ENCODE results near the gene ABI1. TPM values are rescaled to one million over a fixed set of nuclear protein-coding genes. Genes with fewer than 3 reads are reported as not detected.

The ABI1 gene
- total and polyA plus RNA-seq, 2 of the 13 experiments (the other 11 are each of a cell fraction or from before 2014, with no cell fraction given): 20.9 to 22.9 TPM

- H2AFZ ChIP-seq (ENCODE audit: low read length): no peak overlapping the region
- no peak overlapping the region for H3K27ac ChIP-seq (ENCODE audit: extremely low read length, insufficient read depth, low read length)
- DNase-seq (ENCODE audit: low spot score) (no peak), FAIRE-seq (no peak), ATAC-seq (no peak)
- no peaks in the 10 kb centered on the region for H3K9me3 ChIP-seq (ENCODE audit: low read length)
- H3K4me3 ChIP-seq (replicated peaks in 1 of 3; ENCODE audit: insufficient read depth in 1 of 3, low read depth in 2 of 3, low read length in 3 of 3): no peak overlapping the region
- no peaks in the 10 kb centered on the region for H3K27me3 ChIP-seq (ENCODE audit: control insufficient read depth in 1 of 2, insufficient read depth in 2 of 2, low read length in 2 of 2)
- ChIA-PET POLR2A (no interaction called here), CTCF (ENCODE audit: low intra/inter-chr PET ratio, low total read pairs) (no interaction called here)
- no TSS peak for BruUV-seq (replicated peaks)
- 0 out of 2 replicates have a peak, but pooled peaks cover 12% of the 10 kb centered on the region for H4K20me1 ChIP-seq (ENCODE audit: insufficient read depth, low read length)
- intact Hi-C loops (cut with micrococcal nuclease; ENCODE audit: unreplicated experiment): no loop called here
- 95% methylated on average over 3 of the region's 3 CpGs for WGBS (ENCODE audit: low lambda C conversion rate)
- no peaks in the 10 kb centered on the region for H3K36me3 ChIP-seq (replicated peaks in 1 of 2; ENCODE audit: control insufficient read depth in 1 of 2, insufficient read depth in 2 of 2, low read length in 2 of 2)
- H3K4me1 ChIP-seq (ENCODE audit: insufficient read depth, low read length): no peaks in the 10 kb centered on the region; the same call in 1 of the 2 replicates
- no peak overlapping the region for H3K4me2 ChIP-seq (ENCODE audit: low read depth, low read length)
- no peak overlapping the region for H3K9ac ChIP-seq (ENCODE audit: insufficient read depth, low read depth, low read length)
- peaks cover 57% of the 10 kb centered on the region for H3K79me2 ChIP-seq (ENCODE audit: insufficient read depth, low read length)
- in situ Hi-C loops (cut with HindIII; ENCODE audit: extremely low pct_ligation_motif_present, low pct_unique_long_range_greater_than_20kb): no loop called here
- TF ChIP-seq SKIL (CRISPR knock-in tag; IDR thresholded peaks at IDR 0.05; ENCODE audit: borderline replicate concordance): no peak
- no peak for TF ChIP-seq ZNF577 (CRISPR knock-in tag; IDR thresholded peaks at IDR 0.05; ENCODE audit: borderline replicate concordance, low read depth)
- no peak for TF ChIP-seq HMGXB3 (CRISPR knock-in tag; IDR thresholded peaks at IDR 0.05; ENCODE audit: borderline replicate concordance)
- no peak for TF ChIP-seq TFDP2 (CRISPR knock-in tag; IDR thresholded peaks at IDR 0.05)
- no peak for TF ChIP-seq RERE (CRISPR knock-in tag; IDR thresholded peaks at IDR 0.05; ENCODE audit: low read depth)
- TF ChIP-seq ZNF605 (CRISPR knock-in tag; IDR thresholded peaks at IDR 0.05): no peak
- TF ChIP-seq RXRA (CRISPR knock-in tag; IDR thresholded peaks at IDR 0.05): no peak
- TF ChIP-seq SMARCE1 (IDR thresholded peaks at IDR 0.05; ENCODE audit: borderline replicate concordance): no peak
- no peak for TF ChIP-seq PCBP1 (IDR thresholded peaks at IDR 0.05; ENCODE audit: borderline replicate concordance, low read depth, low read length)
- TF ChIP-seq ZBTB38 (CRISPR knock-in tag; IDR thresholded peaks at IDR 0.05): no peak
- no peak for TF ChIP-seq PRPF4 (IDR thresholded peaks at IDR 0.05; ENCODE audit: low read depth, low read length, poor library complexity, severe bottlenecking)
Measured at GRCh38 chr10:26841733-26842317, 18.9 kb downstream of the ABI1 start.
